HCT116 (cell line): ENCODE data around the gene CDK5RAP2. TPM values are rescaled to one million over a fixed set of nuclear protein-coding genes. Genes with fewer than 3 reads are reported as not detected.

Source experiments
- ATAC-seq: fragments of 200-7000 bp; cut with Tn5 transposase; 2 replicates; pipeline ENCODE4 v1.9.1; 2020; ENCODE audit warnings: mild to moderate bottlenecking, moderate library complexity
- BruUV-seq: library from RNA; stranded (reverse); fragments of 400-500 nt; replicated peaks from 2 replicates; lab custom pipeline; 2021; lab: Mats Ljungman, UMichigan
- CTCF ChIA-PET: fragments of 300-600 bp; sonication (Branson Sonifier 250); formaldehyde crosslinking; loops from one replicate; lab custom pipeline; 2021; ENCODE audit warnings: antibody characterized with exemption; lab: Charles Lee
- POLR2A ChIA-PET: fragments of 300-600, 350-600 bp; sonication (Branson Sonifier 250); formaldehyde crosslinking; loops from one replicate; lab custom pipeline; 2021; ENCODE audit warnings: antibody characterized with exemption; lab: Charles Lee
- RAD21 ChIA-PET, 2 experiments: fragments of 300-600 bp; sonication (Branson Sonifier 250); formaldehyde crosslinking; loops; one replicate each; lab custom pipeline; 2023; ENCODE audit warnings: low total read pairs in 2 of 2; ENCODE audit not compliant: uncharacterized antibody in 2 of 2, unreplicated experiment in 2 of 2, low non-redundant PET in 1 of 2; lab: Charles Lee
- DNase-seq: peaks from one replicate; pipeline ENCODE4 v3.0.0-alpha.2; 2010; ENCODE audit warnings: low read depth, low spot score
- H2AFZ ChIP-seq: fragments of 200-600 bp; shearing (Covaris generic), sonication (generic); 2 replicates; pipeline ENCODE4 v1.6.1; 2017; ENCODE audit warnings: low read depth, mixed run types, mixed read lengths, antibody characterized with exemption, low read length; ENCODE audit not compliant: poor library complexity, severe bottlenecking
- H3K27ac ChIP-seq: 2 replicates; pipeline ENCODE4 v1.5.1; 2012; ENCODE audit warnings: low read depth, low read length
- H3K27me3 ChIP-seq: fragments of 200-600 bp; sonication (generic); 2 replicates; pipeline ENCODE4 v1.6.1; 2016; ENCODE audit warnings: mixed run types, low read length, mixed read lengths; ENCODE audit not compliant: insufficient read depth
- H3K36me3 ChIP-seq, 2 experiments: fragments of 200-500 bp in 1 of 2; fragments of 200-600 bp in 1 of 2; sonication (Bioruptor generic) in 1 of 2; sonication (generic) in 1 of 2; 2 replicates each; pipeline versions ENCODE4 v1.5.1 to v1.6.1; 2014 to 2016; ENCODE audit warnings: low read length in 2 of 2, inconsistent platforms in 1 of 2, mixed read lengths in 1 of 2, mixed run types in 1 of 2; ENCODE audit not compliant: insufficient read depth in 2 of 2, control insufficient read depth in 1 of 2
- H3K4me1 ChIP-seq, 2 experiments: fragments of 200-600 bp in 1 of 2; sonication (generic) in 1 of 2; 2 replicates each; pipeline versions ENCODE4 v1.5.1 to v1.6.1; 2012 to 2017; ENCODE audit warnings: low read length in 2 of 2, inconsistent platforms in 1 of 2, mild to moderate bottlenecking in 1 of 2, mixed read lengths in 1 of 2, mixed run types in 1 of 2, moderate library complexity in 1 of 2; ENCODE audit not compliant: insufficient read depth in 2 of 2, control insufficient read depth in 1 of 2
- H3K4me2 ChIP-seq: fragments of 200-600 bp; sonication (generic); 2 replicates; pipeline ENCODE4 v1.6.1; 2017; ENCODE audit warnings: mixed run types, low read length, mixed read lengths
- H3K4me3 ChIP-seq, 2 experiments: fragments of 200-600 bp in 1 of 2; sonication (generic) in 1 of 2; replicated peaks in 1 of 2; 2 replicates each; pipeline ENCODE4 v1.5.1; 2011 to 2016; ENCODE audit warnings: low read length in 2 of 2, control low read depth in 1 of 2, low read depth in 1 of 2, mild to moderate bottlenecking in 1 of 2, mixed read lengths in 1 of 2, mixed run types in 1 of 2
- H3K79me2 ChIP-seq: fragments of 200-600 bp; sonication (generic); 2 replicates; pipeline ENCODE4 v1.6.1; 2017; ENCODE audit warnings: mild to moderate bottlenecking, mixed run types, low read length, moderate library complexity, mixed read lengths; ENCODE audit not compliant: insufficient read depth
- H3K9ac ChIP-seq: fragments of 200-600 bp; sonication (generic); 2 replicates; pipeline ENCODE4 v1.6.1; 2016; ENCODE audit warnings: low read length, mixed read lengths
- H3K9me2 ChIP-seq: fragments of 200-600 bp; sonication (generic), shearing (Covaris generic); 2 replicates; pipeline ENCODE4 v1.6.1; 2017; ENCODE audit warnings: mixed run types, mild to moderate bottlenecking, moderate library complexity; ENCODE audit not compliant: insufficient read depth
- H3K9me3 ChIP-seq, 2 experiments: fragments of 200-500 bp in 1 of 2; fragments of 200-600 bp in 1 of 2; sonication (Bioruptor generic) in 1 of 2; sonication (generic) in 1 of 2; 2 replicates each; pipeline ENCODE4 v1.6.1; 2014 to 2017; ENCODE audit warnings: low read length in 2 of 2, mixed read lengths in 2 of 2, inconsistent platforms in 1 of 2, low read depth in 1 of 2, mild to moderate bottlenecking in 1 of 2, mixed run types in 1 of 2, moderate library complexity in 1 of 2; ENCODE audit not compliant: control insufficient read depth in 1 of 2, insufficient read depth in 1 of 2
- H4K20me1 ChIP-seq: fragments of 200-600 bp; sonication (generic), shearing (Covaris generic); 2 replicates; pipeline ENCODE4 v1.6.1; 2017; ENCODE audit warnings: mixed run types, mild to moderate bottlenecking, moderate library complexity; ENCODE audit not compliant: insufficient read depth
- CBX3 ChIP-seq: IDR thresholded peaks from 2 replicates; pipeline ENCODE4 v1.6.1; 2012; ENCODE audit warnings: low read depth
- CTCF ChIP-seq, 3 experiments: fragments of 200-600 bp in 1 of 3; sonication (generic) in 1 of 3; IDR thresholded peaks in 2 of 3; conservative IDR thresholded peaks in 1 of 3; 2 replicates each; pipeline ENCODE4 v1.5.1; 2012 to 2017; ENCODE audit warnings: low read depth in 2 of 3, low read length in 2 of 3, antibody characterized with exemption in 1 of 3, borderline replicate concordance in 1 of 3, control low read depth in 1 of 3, mild to moderate bottlenecking in 1 of 3, mixed read lengths in 1 of 3, mixed run types in 1 of 3, moderate library complexity in 1 of 3; ENCODE audit not compliant: insufficient read depth in 1 of 3
- EGR1 ChIP-seq: IDR thresholded peaks from 2 replicates; pipeline ENCODE4 v1.6.1; 2012; ENCODE audit warnings: low read depth
- ELF1 ChIP-seq: IDR thresholded peaks from 2 replicates; pipeline ENCODE4 v1.6.1; 2012; ENCODE audit warnings: low read depth, borderline replicate concordance
- FOSL1 ChIP-seq: IDR thresholded peaks from 2 replicates; pipeline ENCODE4 v1.6.1; 2012; ENCODE audit warnings: low read depth
- JUND ChIP-seq: IDR thresholded peaks from 2 replicates; pipeline ENCODE4 v1.6.1; 2012
- MAX ChIP-seq: IDR thresholded peaks from 2 replicates; pipeline ENCODE4 v1.6.1; 2012
- POLR2A ChIP-seq: IDR thresholded peaks from 2 replicates; pipeline ENCODE4 v1.7.0; 2011; ENCODE audit warnings: borderline replicate concordance; ENCODE audit not compliant: insufficient read depth, insufficient read length; ENCODE audit errors: extremely low read depth
- POLR2AphosphoS5 ChIP-seq: IDR thresholded peaks from 2 replicates; pipeline ENCODE4 v1.6.1; 2011; ENCODE audit warnings: mild to moderate bottlenecking, low read depth, low read length, moderate library complexity
- RAD21 ChIP-seq: IDR thresholded peaks from 2 replicates; pipeline ENCODE4 v1.6.1; 2012; ENCODE audit warnings: low read depth, mild to moderate bottlenecking
- REST ChIP-seq: IDR thresholded peaks from 2 replicates; pipeline ENCODE4 v1.6.1; 2012; ENCODE audit warnings: low read depth
- SP1 ChIP-seq: IDR thresholded peaks from 2 replicates; pipeline ENCODE4 v1.6.1; 2012; ENCODE audit warnings: low read depth
- SRF ChIP-seq: IDR thresholded peaks from 2 replicates; pipeline ENCODE4 v1.6.1; 2012; ENCODE audit warnings: low read depth
- TCF7L2 ChIP-seq: IDR thresholded peaks from 2 replicates; pipeline ENCODE4 v1.7.0; 2011; ENCODE audit warnings: borderline replicate concordance, inconsistent platforms; ENCODE audit not compliant: insufficient read depth, insufficient read length; ENCODE audit errors: extremely low read depth
- YY1 ChIP-seq: IDR thresholded peaks from 2 replicates; pipeline ENCODE4 v1.6.1; 2011; ENCODE audit warnings: low read length, low read depth, moderate library complexity, mild to moderate bottlenecking; ENCODE audit not compliant: insufficient replicate concordance; ENCODE audit errors: extremely low read depth
- ZBTB33 ChIP-seq: IDR thresholded peaks from 2 replicates; pipeline ENCODE4 v1.6.1; 2011; ENCODE audit warnings: mild to moderate bottlenecking, low read length, moderate library complexity; ENCODE audit not compliant: insufficient replicate concordance; ENCODE audit errors: extremely low read depth
- ZFX ChIP-seq: fragments of 450-650 bp; IDR thresholded peaks from 2 replicates; pipeline ENCODE4 v1.6.1; 2017
- ZNF274 ChIP-seq: fragments of 200-500 bp; sonication (Bioruptor generic); IDR thresholded peaks from 2 replicates; pipeline ENCODE4 v1.6.1; 2014; ENCODE audit warnings: mild to moderate bottlenecking, low read depth, low read length, inconsistent platforms
- intact Hi-C: fragments of 100-400 bp; cut with micrococcal nuclease; formaldehyde crosslinking; loops from 2 replicates; pipeline ENCODE4 v1.10.0; 2022
- total RNA-seq: library from RNA; stranded (reverse); gene quantifications from one replicate; pipeline ENCODE4 v1.2.1, GENCODE V29; 2021; ENCODE audit not compliant: unreplicated experiment
- TF ChIP-seq, protein P1 (sequence below): IDR thresholded peaks from 2 replicates; pipeline ENCODE4 v1.6.1; 2012

CDK5RAP2 gene
- total RNA-seq, 1 experiment from 2014 or later: 56.2 TPM

- Histone ChIP-seq H3K36me3 (peaks cover 8 to 13% of the 10 kb centered on the region in 2 experiments; a peak in 2 of 4 replicates), H3K4me2 (no peak overlapping the region), H3K27me3 (no peaks in the 10 kb centered on the region), H4K20me1 (no peaks in the 10 kb centered on the region), H3K4me3 (no peak overlapping the region), H3K9ac (no peak overlapping the region), H3K4me1 (no peaks in the 10 kb centered on the region), H3K79me2 (no peaks in the 10 kb centered on the region), H3K27ac (no peak overlapping the region), H3K9me3 (no peaks in the 10 kb centered on the region), H3K9me2 (no peaks in the 10 kb centered on the region), H2AFZ (no peak overlapping the region)
- no peak for TF ChIP-seq FOSL1
- TF ChIP-seq, protein P1, sequence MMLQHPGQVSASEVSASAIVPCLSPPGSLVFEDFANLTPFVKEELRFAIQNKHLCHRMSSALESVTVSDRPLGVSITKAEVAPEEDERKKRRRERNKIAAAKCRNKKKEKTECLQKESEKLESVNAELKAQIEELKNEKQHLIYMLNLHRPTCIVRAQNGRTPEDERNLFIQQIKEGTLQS: no peak
- no peak for TF ChIP-seq RAD21
- TF ChIP-seq SRF: no peak
- no peak for TF ChIP-seq POLR2A
- TF ChIP-seq CBX3: no peak
- no peak for TF ChIP-seq ZBTB33
- no peak for TF ChIP-seq YY1
- no peak for TF ChIP-seq ZNF274
- no peak for TF ChIP-seq POLR2AphosphoS5
- no peak for TF ChIP-seq ELF1
- TF ChIP-seq ZFX: no peak
- no peak for TF ChIP-seq SP1
- no peak for TF ChIP-seq JUND
- no peak for TF ChIP-seq CTCF (IDR thresholded peaks at IDR 0.05 in 2 of 3, conservative IDR thresholded peaks at IDR 0.05 in 1 of 3; ENCODE audit: borderline replicate concordance in 1 of 3, insufficient read depth in 1 of 3, low read depth in 2 of 3, low read length in 2 of 3)
- TF ChIP-seq MAX: no peak
- no peak for TF ChIP-seq REST
- TF ChIP-seq EGR1: no peak
- TF ChIP-seq TCF7L2: no peak
- intact Hi-C loops: no loop called here
- CTCF ChIA-PET: interaction anchor here (0.6 kb wide), 1 partner anchor 43 kb away, joined by 5 read pairs; no protein-coding TSS in a partner anchor
- POLR2A ChIA-PET: no interaction called here
- BruUV-seq: no TSS peak
- no peak for ATAC-seq
- RAD21 ChIA-PET: no interaction called here
- no peak for DNase-seq
Measured at GRCh38 chr9:120438111-120438510, 141.9 kb downstream of the CDK5RAP2 start.
